BLaER1 (cell line): ENCODE results near the gene IL22.

Source experiments
- H3K27ac ChIP-seq: shearing (Covaris generic); formaldehyde crosslinking; 2 replicates; pipeline ENCODE4 v1.8.1; 2022
- H3K27me3 ChIP-seq: shearing (Covaris generic); formaldehyde crosslinking; 2 replicates; pipeline ENCODE4 v1.8.1; 2022
- H3K36me3 ChIP-seq: shearing (Covaris generic); formaldehyde crosslinking; 2 replicates; pipeline ENCODE4 v1.8.1; 2022
- H3K4me1 ChIP-seq: shearing (Covaris generic); formaldehyde crosslinking; 2 replicates; pipeline ENCODE4 v1.8.1; 2022
- H3K4me2 ChIP-seq: shearing (Covaris generic); formaldehyde crosslinking; 2 replicates; pipeline ENCODE4 v1.8.1; 2022
- H3K4me3 ChIP-seq: shearing (Covaris generic); formaldehyde crosslinking; 2 replicates; pipeline ENCODE4 v1.8.1; 2022
- H3K9ac ChIP-seq: shearing (Covaris generic); formaldehyde crosslinking; 2 replicates; pipeline ENCODE4 v1.8.1; 2022
- H3K9me3 ChIP-seq: shearing (Covaris generic); formaldehyde crosslinking; 2 replicates; pipeline ENCODE4 v1.8.1; 2022
- H4K20me1 ChIP-seq: shearing (Covaris generic); formaldehyde crosslinking; 2 replicates; pipeline ENCODE4 v1.8.1; 2022
- Cebpa-rat ChIP-seq: shearing (Covaris generic); IDR thresholded peaks from 2 replicates; pipeline ENCODE4 v1.8.1; 2022

IL22 gene

DNA sequence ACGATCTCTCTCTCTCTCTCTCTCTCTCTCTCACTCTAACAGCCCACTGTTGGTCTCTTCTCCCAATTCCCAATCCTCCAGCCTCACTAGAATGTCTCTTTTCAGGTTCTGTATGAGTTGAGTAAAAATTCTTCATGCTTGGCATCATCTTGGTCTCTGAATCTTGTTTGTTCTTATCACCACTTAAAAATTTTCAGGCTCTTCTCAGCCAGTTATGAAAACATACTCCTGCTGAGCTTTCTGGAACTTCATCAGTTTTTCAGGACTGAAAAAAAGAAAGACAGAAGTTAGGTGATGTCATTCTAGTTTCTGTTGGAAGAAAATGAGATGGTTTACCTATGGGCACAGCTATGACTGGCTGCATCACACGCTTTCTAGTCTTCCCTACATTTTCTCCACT, 11.5 kb upstream of the IL22 start:
- no peaks in the 10 kb centered on the region for H3K4me1 ChIP-seq
- no peak overlapping the region for H3K27ac ChIP-seq
- no peak overlapping the region for H3K4me2 ChIP-seq
- H3K27me3 ChIP-seq: no peaks in the 10 kb centered on the region
- TF ChIP-seq Cebpa-rat: no peak
- no peak overlapping the region for H3K4me3 ChIP-seq
- no peaks in the 10 kb centered on the region for H4K20me1 ChIP-seq
- no peak overlapping the region for H3K9ac ChIP-seq
- H3K36me3 ChIP-seq: no peaks in the 10 kb centered on the region
- H3K9me3 ChIP-seq: no peaks in the 10 kb centered on the region

- no peaks in the 10 kb centered on the region for H3K4me1 ChIP-seq
- H3K9me3 ChIP-seq: no peaks in the 10 kb centered on the region
- H3K36me3 ChIP-seq: no peaks in the 10 kb centered on the region
- H3K4me2 ChIP-seq: no peak overlapping the region
- H3K9ac ChIP-seq: no peak overlapping the region
- no peak overlapping the region for H3K4me3 ChIP-seq
- H3K27me3 ChIP-seq: no peaks in the 10 kb centered on the region
- H3K27ac ChIP-seq: no peak overlapping the region
- H4K20me1 ChIP-seq: no peaks in the 10 kb centered on the region
- TF ChIP-seq Cebpa-rat: no peak
These were observed 10.9 kb upstream of the IL22 start for GRCh38 chr12:68264158-68264855.

GRCh38 chr12:68263366-68263765, 10.0 kb upstream of the IL22 start:
- no peaks in the 10 kb centered on the region for H3K27me3 ChIP-seq
- H3K9ac ChIP-seq: no peak overlapping the region
- no peak overlapping the region for H3K27ac ChIP-seq
- H3K9me3 ChIP-seq: no peaks in the 10 kb centered on the region
- H3K4me3 ChIP-seq: no peak overlapping the region
- no peak overlapping the region for H3K4me2 ChIP-seq
- no peak for TF ChIP-seq Cebpa-rat
- no peaks in the 10 kb centered on the region for H4K20me1 ChIP-seq
- no peaks in the 10 kb centered on the region for H3K36me3 ChIP-seq
- no peaks in the 10 kb centered on the region for H3K4me1 ChIP-seq

GRCh38 chr12:68261896-68262295, 8.5 kb upstream of the IL22 start:
- H3K4me1 ChIP-seq: no peaks in the 10 kb centered on the region
- no peak overlapping the region for H3K4me2 ChIP-seq
- TF ChIP-seq Cebpa-rat: no peak
- H3K9ac ChIP-seq: no peak overlapping the region
- no peaks in the 10 kb centered on the region for H3K36me3 ChIP-seq
- no peak overlapping the region for H3K4me3 ChIP-seq
- H3K27me3 ChIP-seq: no peaks in the 10 kb centered on the region
- no peaks in the 10 kb centered on the region for H4K20me1 ChIP-seq
- no peaks in the 10 kb centered on the region for H3K9me3 ChIP-seq
- no peak overlapping the region for H3K27ac ChIP-seq

DNA sequence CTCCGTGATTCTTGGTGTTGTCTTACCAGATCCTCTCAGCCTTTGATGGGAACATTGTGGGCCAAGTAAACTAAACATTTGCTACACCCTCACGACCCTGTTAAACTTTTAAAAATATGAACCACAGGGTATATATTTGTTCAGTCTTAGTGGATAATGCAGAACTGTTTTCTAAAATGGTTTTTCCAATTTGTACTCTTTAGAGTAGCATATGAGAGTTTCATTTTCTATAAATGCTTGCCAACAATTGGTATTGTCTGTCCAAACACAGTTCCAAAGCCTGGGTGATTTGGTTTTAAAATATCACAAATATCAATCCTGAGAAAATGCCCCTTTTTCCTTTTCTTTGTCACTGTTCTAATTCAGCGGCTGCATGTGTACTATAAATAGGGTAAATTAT, 6.7 kb upstream of the IL22 start:
- Histone ChIP-seq H4K20me1 (no peaks in the 10 kb centered on the region), H3K9me3 (no peaks in the 10 kb centered on the region), H3K36me3 (no peaks in the 10 kb centered on the region), H3K4me2 (no peak overlapping the region), H3K27me3 (no peaks in the 10 kb centered on the region), H3K4me3 (no peak overlapping the region), H3K9ac (no peak overlapping the region), H3K4me1 (no peaks in the 10 kb centered on the region), H3K27ac (no peak overlapping the region)
- TF ChIP-seq Cebpa-rat: no peak

- H3K9ac ChIP-seq: no peak overlapping the region
- no peak overlapping the region for H3K27ac ChIP-seq
- no peaks in the 10 kb centered on the region for H3K4me1 ChIP-seq
- no peaks in the 10 kb centered on the region for H3K9me3 ChIP-seq
- no peaks in the 10 kb centered on the region for H3K36me3 ChIP-seq
- no peak overlapping the region for H3K4me2 ChIP-seq
- no peak for TF ChIP-seq Cebpa-rat
- H4K20me1 ChIP-seq: no peaks in the 10 kb centered on the region
- no peak overlapping the region for H3K4me3 ChIP-seq
- no peaks in the 10 kb centered on the region for H3K27me3 ChIP-seq
These were observed 6.0 kb upstream of the IL22 start for GRCh38 chr12:68259318-68259940.

GRCh38 chr12:68252077-68252476, 1.3 kb downstream of the IL22 start:
- no peak for TF ChIP-seq Cebpa-rat
- H4K20me1 ChIP-seq: no peaks in the 10 kb centered on the region
- H3K27me3 ChIP-seq: no peaks in the 10 kb centered on the region
- H3K36me3 ChIP-seq: no peaks in the 10 kb centered on the region
- no peak overlapping the region for H3K4me2 ChIP-seq
- H3K4me3 ChIP-seq: no peak overlapping the region
- H3K9me3 ChIP-seq: no peaks in the 10 kb centered on the region
- H3K4me1 ChIP-seq: no peaks in the 10 kb centered on the region
- H3K27ac ChIP-seq: no peak overlapping the region
- no peak overlapping the region for H3K9ac ChIP-seq

DNA sequence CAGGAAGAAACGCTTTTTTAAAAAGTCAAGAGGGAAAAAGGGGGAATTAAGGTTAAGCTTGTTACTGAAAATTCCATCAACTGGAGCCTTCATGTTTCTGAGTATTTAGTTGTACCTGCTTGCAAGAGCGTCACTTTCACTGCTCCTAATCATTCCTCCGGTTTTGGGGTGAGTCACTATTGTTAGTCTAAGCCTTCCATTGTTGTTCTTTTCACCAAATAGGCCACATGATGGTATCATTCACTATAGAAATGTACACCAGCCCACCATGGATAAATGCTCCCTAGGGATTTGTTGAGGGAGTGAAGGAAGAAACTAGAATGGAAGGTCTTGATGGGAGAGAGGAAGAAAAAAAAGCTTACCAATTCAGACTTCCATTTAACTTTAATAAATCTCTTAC, 3.0 kb downstream of the IL22 start:
- Histone ChIP-seq H3K9me3 (no peaks in the 10 kb centered on the region), H3K9ac (no peak overlapping the region), H3K4me3 (no peak overlapping the region), H3K27me3 (no peaks in the 10 kb centered on the region), H3K27ac (no peak overlapping the region), H4K20me1 (no peaks in the 10 kb centered on the region), H3K4me1 (no peaks in the 10 kb centered on the region), H3K4me2 (no peak overlapping the region), H3K36me3 (no peaks in the 10 kb centered on the region)
- TF ChIP-seq Cebpa-rat: no peak

GRCh38 chr12:68247785-68248184, 5.6 kb downstream of the IL22 start:
- H3K4me1 ChIP-seq: no peaks in the 10 kb centered on the region
- no peaks in the 10 kb centered on the region for H3K9me3 ChIP-seq
- no peak overlapping the region for H3K9ac ChIP-seq
- no peaks in the 10 kb centered on the region for H3K27me3 ChIP-seq
- no peak overlapping the region for H3K27ac ChIP-seq
- no peak overlapping the region for H3K4me3 ChIP-seq
- no peaks in the 10 kb centered on the region for H4K20me1 ChIP-seq
- TF ChIP-seq Cebpa-rat: no peak
- no peaks in the 10 kb centered on the region for H3K36me3 ChIP-seq
- no peak overlapping the region for H3K4me2 ChIP-seq

DNA sequence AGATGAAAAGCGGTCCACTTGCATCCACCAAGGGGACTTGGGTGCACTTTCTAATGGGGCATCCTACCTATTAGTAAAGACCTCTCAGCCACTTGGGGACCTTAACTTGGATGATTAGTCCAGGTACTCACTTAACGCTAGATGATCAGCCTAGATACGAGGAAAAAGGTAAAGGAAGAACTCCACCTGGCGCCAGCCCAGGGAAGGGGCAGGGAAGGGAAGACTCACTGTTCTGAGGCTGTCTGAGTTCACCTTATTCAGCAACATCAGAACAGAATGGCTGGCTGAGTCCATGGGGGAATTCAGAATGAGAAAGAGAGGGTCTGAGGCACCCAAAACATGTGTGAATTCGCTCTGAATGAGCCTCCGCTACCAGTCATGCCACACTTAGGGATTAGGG, 7.1 kb downstream of the IL22 start:
- H3K4me1 ChIP-seq: peaks cover under 1% of the 10 kb centered on the region; the same call in 1 of the 2 replicates
- no peaks in the 10 kb centered on the region for H3K36me3 ChIP-seq
- no peak overlapping the region for H3K9ac ChIP-seq
- H3K4me2 ChIP-seq: no peak overlapping the region
- no peaks in the 10 kb centered on the region for H3K27me3 ChIP-seq
- H3K9me3 ChIP-seq: no peaks in the 10 kb centered on the region
- TF ChIP-seq Cebpa-rat: no peak
- no peak overlapping the region for H3K4me3 ChIP-seq
- no peak overlapping the region for H3K27ac ChIP-seq
- H4K20me1 ChIP-seq: no peaks in the 10 kb centered on the region
